ENCODE results near the gene PTCHD4. TPM values are rescaled to one million over a fixed set of nuclear protein-coding genes. Genes with fewer than 3 reads are reported as not detected.

The PTCHD4 gene
- total and polyA plus RNA-seq, 3 donors from 2014 or later: 0.17 to 1.6 (median 0.68) TPM

DNA sequence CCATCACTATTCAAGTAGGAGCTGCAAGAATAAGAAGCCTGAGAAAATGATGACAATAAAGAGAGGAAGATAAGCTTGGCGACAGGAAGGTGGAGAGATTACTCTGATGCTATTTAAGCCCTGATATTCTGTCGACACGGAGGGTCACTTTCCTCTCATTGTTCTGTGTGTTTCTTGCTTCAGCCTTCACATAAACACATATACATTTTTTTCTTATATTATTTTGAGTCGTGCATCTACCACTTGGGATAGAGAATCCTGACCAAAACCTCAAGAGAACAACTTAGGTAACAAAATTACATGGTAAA, 10.5 kb downstream of the PTCHD4 start:
- TF ChIP-seq, protein P1, sequence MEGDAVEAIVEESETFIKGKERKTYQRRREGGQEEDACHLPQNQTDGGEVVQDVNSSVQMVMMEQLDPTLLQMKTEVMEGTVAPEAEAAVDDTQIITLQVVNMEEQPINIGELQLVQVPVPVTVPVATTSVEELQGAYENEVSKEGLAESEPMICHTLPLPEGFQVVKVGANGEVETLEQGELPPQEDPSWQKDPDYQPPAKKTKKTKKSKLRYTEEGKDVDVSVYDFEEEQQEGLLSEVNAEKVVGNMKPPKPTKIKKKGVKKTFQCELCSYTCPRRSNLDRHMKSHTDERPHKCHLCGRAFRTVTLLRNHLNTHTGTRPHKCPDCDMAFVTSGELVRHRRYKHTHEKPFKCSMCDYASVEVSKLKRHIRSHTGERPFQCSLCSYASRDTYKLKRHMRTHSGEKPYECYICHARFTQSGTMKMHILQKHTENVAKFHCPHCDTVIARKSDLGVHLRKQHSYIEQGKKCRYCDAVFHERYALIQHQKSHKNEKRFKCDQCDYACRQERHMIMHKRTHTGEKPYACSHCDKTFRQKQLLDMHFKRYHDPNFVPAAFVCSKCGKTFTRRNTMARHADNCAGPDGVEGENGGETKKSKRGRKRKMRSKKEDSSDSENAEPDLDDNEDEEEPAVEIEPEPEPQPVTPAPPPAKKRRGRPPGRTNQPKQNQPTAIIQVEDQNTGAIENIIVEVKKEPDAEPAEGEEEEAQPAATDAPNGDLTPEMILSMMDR (IDR thresholded peaks at IDR 0.05): no peak
- TF ChIP-seq POLR2A (IDR thresholded peaks at IDR 0.05): no peak
- Histone ChIP-seq H3K4me3 (no peak overlapping the region), H3K27ac (no peak overlapping the region), H3K9me3 (no peaks in the 10 kb centered on the region), H3K36me3 (ENCODE audit: low read depth, missing control alignments) (no peaks in the 10 kb centered on the region), H3K4me1 (no peaks in the 10 kb centered on the region), H3K27me3 (no peaks in the 10 kb centered on the region)
- WGBS, 2 donors: 70 to 80% methylated on average over 4 of the region's 4 CpGs
- intact Hi-C loops (cut with DNase I; ENCODE audit: low total_unique reads): no loop called here
- DNase-seq: no peak

DNA sequence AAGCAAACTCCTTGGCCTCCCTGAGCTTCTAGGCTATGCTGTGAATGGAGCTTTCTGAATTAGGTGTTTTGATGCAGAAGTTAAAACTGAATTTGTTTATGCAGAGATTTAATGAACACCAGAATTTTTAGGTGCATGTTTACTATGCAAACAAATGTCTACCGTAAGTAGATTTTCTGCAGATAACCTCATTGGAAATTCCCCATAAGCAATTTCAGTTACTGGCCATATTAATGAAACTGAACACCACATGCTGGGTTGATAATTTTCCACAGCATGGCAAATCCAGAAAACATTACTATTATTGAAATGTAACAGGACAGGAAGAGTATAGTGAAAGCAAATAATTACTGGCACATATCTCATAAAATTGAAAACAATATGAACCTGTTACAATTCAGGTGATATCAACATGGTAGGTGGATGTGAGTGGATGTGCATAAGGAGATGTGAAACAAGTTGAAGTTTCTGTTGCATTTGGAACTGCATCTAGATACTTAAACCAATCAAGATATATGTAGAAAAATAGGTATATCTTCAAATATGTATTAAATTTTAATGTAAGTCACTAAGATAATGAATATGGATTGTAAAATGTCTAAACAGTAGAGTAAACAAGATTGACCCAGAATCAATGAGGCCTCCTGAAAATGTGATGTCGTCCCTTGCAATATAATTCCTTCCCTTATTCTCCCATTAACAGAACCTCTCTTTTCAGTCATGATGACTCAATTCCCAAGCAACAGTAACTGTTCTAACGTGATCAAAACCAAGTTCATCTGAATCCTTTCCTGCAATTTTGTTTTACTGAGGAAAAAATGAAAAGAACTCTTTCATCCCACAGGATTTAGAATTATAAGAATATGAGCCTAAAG, 11.0 kb downstream of the PTCHD4 start:
- no peak overlapping the region for H3K27ac ChIP-seq
- no peaks in the 10 kb centered on the region for H3K27me3 ChIP-seq
- intact Hi-C loops (cut with DNase I; ENCODE audit: low total_unique reads): no loop called here
- TF ChIP-seq POLR2A (IDR thresholded peaks at IDR 0.05): no peak
- TF ChIP-seq, protein P1 (IDR thresholded peaks at IDR 0.05): no peak
- H3K36me3 ChIP-seq (ENCODE audit: low read depth, missing control alignments): no peaks in the 10 kb centered on the region
- no peak for DNase-seq
- no peak overlapping the region for H3K4me3 ChIP-seq
- no peaks in the 10 kb centered on the region for H3K4me1 ChIP-seq
- H3K9me3 ChIP-seq: no peaks in the 10 kb centered on the region
- WGBS, 2 donors: 76 to 81% methylated on average over 3 of the region's 3 CpGs

DNA sequence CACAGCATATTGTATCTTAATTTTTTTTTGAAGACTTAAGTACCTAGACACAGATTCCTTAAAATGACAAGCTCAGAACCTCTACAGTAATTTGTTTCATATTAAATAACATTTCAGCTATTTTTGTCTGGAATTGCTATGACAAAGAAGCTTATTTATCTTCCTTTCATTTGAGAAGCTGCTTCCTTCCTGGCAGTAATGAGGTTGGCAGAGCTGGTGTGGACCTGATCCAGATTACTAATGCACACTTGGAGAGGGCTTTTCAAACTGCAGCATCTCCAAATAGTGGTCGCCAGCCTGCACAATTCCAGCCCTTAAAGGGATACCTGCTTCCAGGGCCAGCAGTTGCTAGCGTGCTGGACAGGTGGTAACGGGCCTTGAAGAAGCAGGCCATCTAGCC, 12.1 kb downstream of the PTCHD4 start:
- Histone ChIP-seq H3K36me3 (ENCODE audit: low read depth, missing control alignments) (no peaks in the 10 kb centered on the region), H3K27me3 (no peaks in the 10 kb centered on the region), H3K4me1 (no peaks in the 10 kb centered on the region), H3K4me3 (no peak overlapping the region), H3K27ac (no peak overlapping the region), H3K9me3 (no peaks in the 10 kb centered on the region)
- no peak for DNase-seq
- 63 to 84% methylated on average over 3 of the region's 3 CpGs for WGBS, 2 donors
- intact Hi-C loops (cut with DNase I; ENCODE audit: low total_unique reads): no loop called here
- TF ChIP-seq, protein P1 (IDR thresholded peaks at IDR 0.05): no peak
- TF ChIP-seq POLR2A (IDR thresholded peaks at IDR 0.05): no peak

DNA sequence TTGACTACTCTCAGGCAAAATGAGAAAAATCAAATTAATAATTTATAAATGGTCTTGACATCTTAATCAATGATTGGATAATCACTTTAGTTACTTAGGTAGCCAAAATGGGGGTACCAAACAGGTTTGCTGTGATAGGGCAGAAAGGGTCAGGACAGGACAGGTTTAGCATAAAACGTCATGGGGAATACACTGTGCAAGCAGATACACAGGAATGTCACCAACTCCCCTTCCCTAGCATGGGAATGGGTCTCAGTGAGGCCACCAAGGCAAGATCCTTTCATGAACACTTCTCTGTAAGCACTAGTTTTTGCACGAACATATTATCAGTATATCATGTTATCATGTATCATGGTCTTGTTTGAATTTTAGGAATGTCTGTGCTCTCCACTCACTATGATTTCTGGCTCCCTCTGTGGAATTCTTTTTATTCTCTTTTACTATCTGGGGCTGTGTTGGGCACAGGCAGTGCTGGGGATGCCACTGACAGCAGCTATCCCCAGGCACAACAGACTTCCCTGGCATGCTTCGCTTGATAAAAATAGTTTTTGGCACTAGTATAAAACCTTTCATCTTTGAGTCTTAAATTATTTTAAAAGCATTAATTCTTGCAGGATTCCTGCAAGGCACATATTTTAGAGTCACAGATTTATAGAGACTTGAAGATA, 18.3 kb downstream of the PTCHD4 start:
- Histone ChIP-seq H3K36me3 (ENCODE audit: low read depth, missing control alignments) (no peaks in the 10 kb centered on the region), H3K9me3 (no peaks in the 10 kb centered on the region), H3K27me3 (no peaks in the 10 kb centered on the region), H3K4me3 (no peak overlapping the region), H3K27ac (no peak overlapping the region), H3K4me1 (no peaks in the 10 kb centered on the region)
- intact Hi-C loops (cut with DNase I; ENCODE audit: low total_unique reads): no loop called here
- TF ChIP-seq, protein P1 (IDR thresholded peaks at IDR 0.05): no peak
- TF ChIP-seq POLR2A (IDR thresholded peaks at IDR 0.05): no peak
- no peak for DNase-seq
- 57 to 71% methylated on average over 3 of the region's 3 CpGs for WGBS, 2 donors

Data from testis (tissue), 3 donors.